Stimulated activated CD4-positive, alpha-beta T cell treated with anti-CD3 and anti-CD28 coated beads, Interleukin-12 subunit alpha, Interleukin-12 subunit beta, amount 100 ng/mL, for 48 hours (primary cell): ENCODE measurements around the gene ZMIZ1.

Source experiments
- DNase-seq, 3 donors: peaks; one replicate each; pipeline ENCODE4 v3.0.0-alpha.2; 2020; ENCODE audit warnings: low read depth in 2 of 3, low spot score in 1 of 3

The ZMIZ1 gene

GRCh38 chr10:79149345-79149661 lies 80.5 kb downstream of the ZMIZ1 start:
- DNase-seq, result no peak

- DNase-seq, result peak; percentile 6 to 29 (median 12)
These were observed 81.1 kb downstream of the ZMIZ1 start for GRCh38 chr10:79149662-79150443.

DNA sequence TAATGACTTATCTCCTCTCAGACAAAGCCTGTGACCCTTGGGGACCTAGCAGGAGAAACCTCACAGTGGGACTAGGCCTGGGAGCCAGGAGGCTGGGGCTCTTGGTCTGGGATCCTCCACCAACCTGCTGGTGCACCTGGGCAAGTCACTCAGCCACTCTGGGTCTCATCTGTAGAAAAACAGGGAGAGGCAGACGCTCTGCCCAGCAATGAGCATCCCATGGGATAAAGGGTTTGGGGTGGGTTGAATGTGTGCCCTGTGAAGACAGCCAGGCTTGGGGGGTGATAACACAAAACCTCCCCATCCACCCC lies 81.6 kb downstream of the ZMIZ1 start:
- DNase-seq, result no peak

DNA sequence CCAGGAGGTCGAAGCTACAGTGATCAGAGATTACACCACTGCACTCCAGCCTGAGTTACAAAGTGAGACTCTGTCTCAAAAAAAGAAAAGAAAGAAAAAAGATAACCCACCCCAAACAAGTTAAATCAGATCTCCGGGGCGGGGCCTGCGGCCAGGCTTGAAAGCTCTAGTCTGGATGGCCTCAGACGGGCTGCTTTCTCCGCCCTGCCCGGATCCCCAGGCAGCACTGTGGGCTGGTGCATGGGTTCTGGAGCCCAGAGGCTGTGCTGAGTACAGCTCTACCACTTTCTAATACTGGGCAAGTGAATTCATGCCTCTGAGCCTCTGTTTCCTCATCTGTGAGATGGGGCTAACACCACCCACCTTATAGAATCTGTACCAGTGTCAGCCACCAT lies 83.7 kb downstream of the ZMIZ1 start:
- no peak for DNase-seq

GRCh38 chr10:79153745-79154144 lies 85.0 kb downstream of the ZMIZ1 start:
- DNase-seq, result no peak

DNA sequence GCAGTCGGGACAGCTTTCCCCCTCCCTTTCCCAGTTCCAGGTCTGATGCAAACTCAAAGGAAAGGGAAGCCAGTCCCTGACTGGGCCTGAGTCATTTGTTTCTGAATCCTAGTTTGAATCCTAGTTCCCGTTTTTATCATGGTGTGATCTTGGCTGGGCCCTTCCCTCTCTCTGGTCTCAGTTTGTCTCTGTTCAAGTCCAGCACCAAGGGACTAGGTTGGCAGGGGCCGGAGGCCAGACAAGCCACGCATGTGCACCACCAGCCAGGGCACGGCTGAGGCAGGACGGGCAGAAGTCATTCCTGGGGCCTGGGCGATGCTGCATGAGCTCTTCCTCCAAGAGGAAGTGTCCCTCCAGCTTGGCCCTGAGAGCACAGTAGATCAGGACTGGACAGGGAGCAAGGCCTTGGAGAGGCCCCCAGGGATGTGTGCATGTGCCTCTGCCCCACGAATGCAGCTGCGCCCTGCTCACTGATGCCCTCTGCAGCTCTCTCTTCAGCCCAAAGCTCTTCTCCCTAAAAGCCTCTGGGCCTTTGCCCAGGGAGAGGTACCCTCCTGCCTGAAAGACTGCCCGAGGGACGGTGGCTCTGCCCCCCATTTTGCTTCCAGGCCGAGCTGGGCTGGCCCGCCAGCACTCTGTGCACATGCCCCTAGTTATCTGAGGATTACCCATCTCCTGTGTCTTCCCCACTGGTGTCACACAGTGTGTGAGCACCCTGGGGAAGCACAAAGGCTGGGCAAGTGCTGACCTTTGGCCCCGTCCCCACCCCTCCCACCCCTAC lies 86.7 kb downstream of the ZMIZ1 start:
- no peak for DNase-seq

DNA sequence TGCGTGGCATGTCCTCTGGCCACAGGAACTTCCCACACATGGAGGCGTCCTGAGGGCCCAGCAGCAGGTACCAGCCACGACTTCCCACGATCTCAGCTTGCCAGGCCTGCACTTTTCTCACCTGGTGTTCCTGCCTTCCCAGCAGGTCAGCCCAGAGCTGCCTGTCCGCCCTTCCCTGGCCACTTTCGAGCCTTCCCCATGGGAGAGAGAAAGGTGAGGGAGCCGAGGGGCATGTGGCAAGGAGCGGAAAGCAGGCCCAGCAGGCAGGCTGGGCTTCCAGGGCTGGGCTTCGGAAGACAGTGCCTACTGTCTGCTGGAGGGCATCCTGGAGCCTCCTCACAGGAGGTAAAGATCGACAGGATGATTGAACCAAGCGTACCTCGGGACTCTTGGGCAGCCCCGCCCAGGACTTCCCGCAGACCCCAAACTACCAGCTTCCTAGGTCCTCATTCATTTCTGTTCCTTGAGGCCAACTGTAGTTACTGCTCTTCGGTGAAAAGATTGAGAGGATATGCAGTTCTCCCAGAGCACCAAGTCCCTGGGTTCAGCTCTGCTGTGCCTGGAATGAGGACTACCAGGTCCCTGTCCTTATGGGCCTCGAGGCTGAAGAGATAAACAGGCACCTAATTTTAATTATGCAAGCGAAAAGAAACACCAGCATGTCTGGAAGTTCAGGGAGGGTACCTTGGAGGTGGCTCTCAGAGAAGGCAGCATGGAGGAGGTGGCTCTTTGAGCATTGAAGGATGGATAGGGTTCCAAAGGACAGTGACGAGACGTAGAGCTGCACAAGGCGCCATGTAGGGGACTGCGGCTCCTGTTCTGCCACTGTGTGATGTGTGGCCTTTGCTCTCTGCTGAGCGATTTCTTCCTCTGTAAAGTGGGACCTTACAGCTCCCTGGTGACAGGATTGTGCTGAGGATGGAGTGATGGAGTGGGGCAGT lies 87.8 kb downstream of the ZMIZ1 start:
- no peak for DNase-seq

DNA sequence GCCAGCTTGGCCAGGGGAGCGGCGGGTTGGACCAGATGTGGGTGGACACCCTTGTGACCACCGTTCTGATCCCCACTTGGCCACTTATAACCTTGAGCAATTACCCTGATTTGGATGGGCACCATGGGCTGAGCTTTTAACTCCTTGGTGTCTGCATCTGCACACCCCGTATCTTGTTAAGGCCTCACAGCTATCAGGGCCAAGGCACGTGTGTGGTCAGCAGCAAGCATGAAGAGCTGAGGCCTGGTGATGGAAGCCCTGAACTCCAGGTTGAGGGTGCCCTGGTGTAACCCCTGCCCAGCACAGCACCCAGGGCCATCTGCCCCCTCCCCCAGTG lies 89.2 kb downstream of the ZMIZ1 start:
- DNase-seq, result no peak

DNA sequence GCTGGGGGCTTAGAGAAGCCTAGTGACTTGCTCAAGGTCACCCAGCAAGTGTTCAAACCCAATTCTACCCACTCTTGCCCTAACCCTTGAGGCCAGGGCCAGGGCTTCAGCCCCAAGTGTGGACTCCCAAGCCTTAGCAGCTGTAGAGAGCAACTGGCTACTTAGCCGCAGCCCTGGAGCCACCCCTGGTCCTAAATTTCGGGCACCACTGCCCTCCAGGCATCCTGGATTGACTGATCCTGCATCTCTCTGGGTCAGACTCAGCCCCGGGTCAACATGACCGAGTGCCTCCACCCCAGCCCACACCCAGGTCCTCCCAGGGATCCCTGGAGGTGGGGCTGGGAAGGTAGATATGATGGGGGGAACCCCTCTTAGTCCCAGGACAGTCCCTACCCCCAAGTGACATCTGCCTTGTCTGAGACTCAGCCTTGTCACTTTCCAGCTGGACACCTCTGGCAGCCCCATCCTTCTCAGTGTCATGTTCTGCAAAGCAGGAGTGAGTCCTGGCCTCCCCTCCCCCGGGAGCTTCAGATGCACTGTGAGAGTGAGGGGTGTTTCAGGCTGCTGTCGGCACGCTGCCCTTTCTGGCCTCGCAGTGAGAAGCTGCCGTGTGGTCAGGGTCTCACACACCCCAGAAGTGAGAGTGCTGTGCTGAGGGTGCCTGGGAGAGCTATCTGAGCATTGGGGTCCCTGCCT lies 89.8 kb downstream of the ZMIZ1 start:
- DNase-seq, result no peak

DNA sequence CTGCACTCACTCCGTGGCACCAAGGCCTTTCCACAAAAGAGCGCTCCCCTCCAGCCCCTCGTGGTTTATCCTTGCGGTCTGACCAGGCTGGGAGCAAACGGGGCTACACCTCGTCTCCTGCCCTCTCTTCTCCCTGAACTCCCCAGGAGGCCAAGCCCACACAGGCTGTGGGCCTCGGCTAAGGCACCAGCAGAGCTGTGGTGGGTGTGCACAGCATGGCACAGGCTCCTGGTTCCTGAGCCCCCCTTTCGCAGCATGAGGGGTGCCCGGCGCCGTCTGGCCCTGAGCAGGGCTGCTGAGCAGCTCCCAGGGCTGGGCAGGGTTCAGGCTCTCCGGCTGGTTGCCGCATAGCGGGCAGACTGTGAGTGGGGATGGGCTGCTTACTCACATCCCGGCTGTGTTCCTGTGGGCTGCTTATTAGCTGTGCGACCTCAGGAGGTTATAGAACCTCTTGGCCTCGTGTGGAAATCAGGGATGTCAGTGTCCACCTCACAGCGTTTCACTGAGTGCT lies 90.4 kb downstream of the ZMIZ1 start:
- no peak for DNase-seq

DNA sequence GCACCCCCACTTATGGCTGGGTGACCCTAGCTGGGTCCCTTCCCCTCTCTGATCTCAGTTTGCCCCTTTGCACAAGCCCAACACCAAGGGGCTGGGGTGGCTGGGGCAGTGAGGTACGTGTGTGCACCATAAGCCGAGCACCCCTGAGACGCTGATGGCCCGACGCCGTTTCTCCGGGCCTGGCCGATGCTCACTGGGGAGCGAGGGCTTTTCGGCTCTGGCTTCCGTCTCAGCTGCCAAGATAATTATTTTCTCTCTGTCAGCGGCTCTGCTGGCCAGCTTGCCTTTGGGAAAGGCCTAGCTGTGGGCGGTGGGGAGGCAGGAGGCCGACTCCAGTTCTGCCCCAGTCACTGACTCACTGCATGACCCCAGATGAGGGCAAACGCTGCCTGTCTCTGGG lies 91.0 kb downstream of the ZMIZ1 start:
- DNase-seq, result no peak

GRCh38 chr10:79160191-79160590 lies 91.4 kb downstream of the ZMIZ1 start:
- DNase-seq, result no peak

- DNase-seq, result no peak
These were observed 92.8 kb downstream of the ZMIZ1 start for GRCh38 chr10:79161557-79161956.

- DNase-seq, result no peak
These were observed 93.3 kb downstream of the ZMIZ1 start for GRCh38 chr10:79162022-79162421.

- no peak for DNase-seq
These were observed 94.3 kb downstream of the ZMIZ1 start for GRCh38 chr10:79162861-79163665.

DNA sequence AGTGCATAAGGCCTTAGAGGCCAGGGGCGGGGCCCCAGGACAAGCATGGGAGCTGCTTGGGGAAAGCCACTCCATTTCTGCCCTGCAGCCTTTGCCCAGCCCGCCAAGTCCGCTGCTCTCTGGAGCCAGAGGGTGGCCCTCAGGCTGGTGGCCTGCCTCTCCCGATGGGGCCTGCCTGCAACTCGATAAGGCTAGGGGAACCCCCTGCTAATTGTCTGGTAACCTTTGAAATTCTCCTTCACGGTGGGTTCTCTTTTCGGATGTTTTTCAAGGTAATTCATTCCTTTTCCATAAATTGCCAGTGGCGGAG lies 94.9 kb downstream of the ZMIZ1 start:
- DNase-seq, result no peak

GRCh38 chr10:79164075-79164474 lies 95.3 kb downstream of the ZMIZ1 start:
- DNase-seq, result no peak

- no peak for DNase-seq
These were observed 96.5 kb downstream of the ZMIZ1 start for GRCh38 chr10:79165070-79165778.

GRCh38 chr10:79166312-79166721 lies 97.6 kb downstream of the ZMIZ1 start:
- DNase-seq, result no peak

DNA sequence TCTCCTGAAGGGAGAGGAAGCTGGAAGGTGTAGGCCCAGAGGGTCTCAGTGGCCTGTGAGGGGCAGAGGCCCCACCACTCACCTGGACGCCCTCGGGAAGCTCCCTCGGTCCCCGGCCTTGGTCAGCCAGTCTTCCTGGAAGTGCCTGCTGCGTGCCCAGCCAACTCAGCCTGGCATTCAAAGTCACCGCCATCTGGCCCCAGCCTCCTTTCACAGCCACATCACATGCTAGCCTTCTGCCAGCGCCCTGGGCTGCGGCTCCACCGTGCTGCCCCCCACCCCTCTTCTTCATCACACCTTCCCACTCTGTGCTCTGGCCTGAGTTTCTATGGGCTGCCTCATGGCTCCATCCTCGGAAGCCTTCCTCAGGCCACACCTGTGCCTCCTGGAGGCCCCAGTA lies 98.0 kb downstream of the ZMIZ1 start:
- DNase-seq, result no peak
